Keratinocyte (primary cell): ENCODE measurements around the gene NID2.

Experiments
- EZH2 ChIP-seq: IDR thresholded peaks from one replicate; pipeline ENCODE4 v1.6.1; 2012; ENCODE audit warnings: inconsistent platforms, mild to moderate bottlenecking, low read length, moderate library complexity
- TF ChIP-seq, protein P1 (sequence below), 3 experiments: IDR thresholded peaks in 1 of 3; conservative IDR thresholded peaks in 1 of 3; optimal IDR thresholded peaks in 1 of 3; 2 replicates in 2 of 3; 3 replicates in 1 of 3; pipeline versions ENCODE3 to v1.5.1; 2011; ENCODE audit warnings: low read length in 3 of 3, mild to moderate bottlenecking in 3 of 3, moderate library complexity in 2 of 3, control low read depth in 1 of 3, inconsistent platforms in 1 of 3; ENCODE audit not compliant: insufficient read depth in 2 of 3; ENCODE audit errors: extremely low read depth in 1 of 3

DNA sequence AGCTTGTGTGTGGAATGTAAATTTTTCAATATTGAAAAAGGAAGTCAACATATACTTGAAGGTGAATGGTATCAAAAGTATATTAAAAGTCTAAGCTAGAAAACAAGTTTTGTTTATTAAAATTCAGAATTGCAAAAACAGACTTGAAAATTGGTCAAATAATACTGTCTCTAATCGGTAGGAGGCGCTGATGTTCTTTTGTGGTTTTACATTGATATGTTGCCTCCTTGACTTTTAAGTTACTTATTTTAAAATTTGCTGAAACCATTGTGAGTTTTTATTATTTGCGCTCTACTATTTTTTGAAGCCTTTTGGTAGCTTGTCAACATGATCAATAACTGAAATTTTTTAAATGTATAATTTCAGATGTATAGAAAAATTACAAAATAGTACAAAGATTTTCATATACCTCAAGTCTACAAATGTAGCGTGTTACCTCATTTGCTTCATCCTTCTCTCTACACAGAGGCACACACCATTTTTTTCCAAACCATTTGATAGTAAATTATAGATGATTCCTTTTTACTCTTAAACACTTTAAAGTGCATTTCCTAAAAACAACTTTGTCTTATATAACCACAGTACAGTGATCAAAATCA, 72.6 kb downstream of the NID2 start:
- TF ChIP-seq, protein P1, sequence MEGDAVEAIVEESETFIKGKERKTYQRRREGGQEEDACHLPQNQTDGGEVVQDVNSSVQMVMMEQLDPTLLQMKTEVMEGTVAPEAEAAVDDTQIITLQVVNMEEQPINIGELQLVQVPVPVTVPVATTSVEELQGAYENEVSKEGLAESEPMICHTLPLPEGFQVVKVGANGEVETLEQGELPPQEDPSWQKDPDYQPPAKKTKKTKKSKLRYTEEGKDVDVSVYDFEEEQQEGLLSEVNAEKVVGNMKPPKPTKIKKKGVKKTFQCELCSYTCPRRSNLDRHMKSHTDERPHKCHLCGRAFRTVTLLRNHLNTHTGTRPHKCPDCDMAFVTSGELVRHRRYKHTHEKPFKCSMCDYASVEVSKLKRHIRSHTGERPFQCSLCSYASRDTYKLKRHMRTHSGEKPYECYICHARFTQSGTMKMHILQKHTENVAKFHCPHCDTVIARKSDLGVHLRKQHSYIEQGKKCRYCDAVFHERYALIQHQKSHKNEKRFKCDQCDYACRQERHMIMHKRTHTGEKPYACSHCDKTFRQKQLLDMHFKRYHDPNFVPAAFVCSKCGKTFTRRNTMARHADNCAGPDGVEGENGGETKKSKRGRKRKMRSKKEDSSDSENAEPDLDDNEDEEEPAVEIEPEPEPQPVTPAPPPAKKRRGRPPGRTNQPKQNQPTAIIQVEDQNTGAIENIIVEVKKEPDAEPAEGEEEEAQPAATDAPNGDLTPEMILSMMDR (optimal IDR thresholded peaks at IDR 0.05 in 1 of 3, IDR thresholded peaks at IDR 0.05 in 1 of 3, conservative IDR thresholded peaks at IDR 0.05 in 1 of 3; ENCODE audit: extremely low read depth in 1 of 3, insufficient read depth in 2 of 3, low read length in 3 of 3) = peak in 2 of 3 experiments; percentile 44 to 52
- TF ChIP-seq EZH2 = no peak
